Measurements from ENCODE around the gene DCDC1.

The DCDC1 gene

DNA sequence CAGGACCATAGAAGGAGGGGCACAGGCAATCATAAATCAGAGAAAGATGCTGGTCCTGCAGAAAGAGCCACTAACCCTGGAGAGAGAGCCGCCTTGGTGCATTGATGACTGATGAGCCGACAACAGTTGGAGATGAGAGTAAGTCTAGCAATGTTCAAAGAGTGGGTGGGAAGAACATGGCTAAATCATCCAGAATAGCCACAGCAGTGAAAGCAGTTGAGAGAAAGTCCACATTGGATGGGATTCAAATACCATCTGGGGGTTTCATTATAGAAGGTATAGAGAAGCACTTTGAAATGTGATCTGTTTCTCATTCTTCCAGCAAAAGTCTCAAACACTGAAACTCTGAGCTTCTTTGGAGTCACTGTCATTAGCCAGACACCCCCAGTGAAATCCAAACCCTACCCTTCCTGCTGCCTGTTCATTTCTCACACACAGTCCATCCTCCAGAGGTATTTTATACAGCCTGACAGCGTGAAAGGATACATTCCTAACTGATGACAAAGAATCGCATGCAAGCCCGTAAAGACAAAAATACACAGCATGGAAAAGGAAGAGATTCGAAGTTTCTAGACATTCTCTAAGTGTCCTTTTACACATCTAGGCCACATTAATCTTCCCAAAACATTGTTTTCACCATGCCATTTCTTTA, 480.3 kb downstream of the DCDC1 start:
- no peak for DNase-seq

DNA sequence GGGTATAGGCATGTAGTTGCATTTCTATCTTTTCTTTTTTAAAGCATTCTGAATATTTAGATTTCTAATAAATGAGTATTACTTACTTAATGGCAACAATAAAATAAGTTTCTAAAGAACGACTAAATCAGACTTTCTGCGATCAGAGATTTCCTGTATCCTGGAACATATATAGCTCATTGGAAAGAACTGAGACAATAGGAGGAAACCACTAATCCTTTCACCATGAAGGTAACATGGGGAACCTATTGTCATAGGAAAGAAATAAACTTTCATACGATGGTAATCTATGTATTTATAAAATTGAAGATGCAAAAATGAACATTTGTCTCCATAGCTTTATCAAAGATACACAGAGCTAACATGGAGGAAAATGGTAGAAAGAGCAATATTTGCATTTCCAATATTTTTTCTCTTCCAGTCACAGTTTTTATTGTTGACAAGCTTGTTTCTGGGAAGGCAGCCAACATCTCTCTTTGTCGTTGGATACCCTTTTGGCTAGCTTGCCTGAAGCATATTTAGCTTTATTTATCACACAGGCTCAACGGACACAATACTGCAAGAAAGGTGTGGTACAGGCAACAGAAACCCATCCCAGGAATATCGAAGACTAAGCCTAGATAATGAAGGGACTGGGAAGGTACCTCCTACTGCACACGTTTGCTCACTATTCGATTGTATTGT, 490.1 kb downstream of the DCDC1 start:
- no peak for DNase-seq

DNA sequence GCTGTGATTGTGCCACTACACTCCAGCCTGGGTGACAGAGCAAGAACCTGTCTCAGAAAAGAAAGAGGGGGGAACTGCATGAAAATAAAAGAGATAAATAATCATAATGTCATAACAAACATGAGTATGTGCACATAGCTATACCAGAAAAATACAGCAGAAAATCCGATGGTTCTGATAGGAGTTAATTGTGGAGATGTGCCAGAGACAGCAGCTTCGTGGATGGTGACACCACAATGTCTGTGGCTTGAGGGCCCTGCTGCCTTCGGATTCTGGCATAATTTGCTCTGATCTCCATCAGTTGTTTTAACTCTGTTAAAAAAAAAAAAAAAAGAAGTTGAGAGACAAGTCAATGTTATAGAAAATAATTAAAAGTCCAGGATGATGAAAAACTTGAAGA, 491.1 kb downstream of the DCDC1 start:
- DNase-seq = no peak

DNA sequence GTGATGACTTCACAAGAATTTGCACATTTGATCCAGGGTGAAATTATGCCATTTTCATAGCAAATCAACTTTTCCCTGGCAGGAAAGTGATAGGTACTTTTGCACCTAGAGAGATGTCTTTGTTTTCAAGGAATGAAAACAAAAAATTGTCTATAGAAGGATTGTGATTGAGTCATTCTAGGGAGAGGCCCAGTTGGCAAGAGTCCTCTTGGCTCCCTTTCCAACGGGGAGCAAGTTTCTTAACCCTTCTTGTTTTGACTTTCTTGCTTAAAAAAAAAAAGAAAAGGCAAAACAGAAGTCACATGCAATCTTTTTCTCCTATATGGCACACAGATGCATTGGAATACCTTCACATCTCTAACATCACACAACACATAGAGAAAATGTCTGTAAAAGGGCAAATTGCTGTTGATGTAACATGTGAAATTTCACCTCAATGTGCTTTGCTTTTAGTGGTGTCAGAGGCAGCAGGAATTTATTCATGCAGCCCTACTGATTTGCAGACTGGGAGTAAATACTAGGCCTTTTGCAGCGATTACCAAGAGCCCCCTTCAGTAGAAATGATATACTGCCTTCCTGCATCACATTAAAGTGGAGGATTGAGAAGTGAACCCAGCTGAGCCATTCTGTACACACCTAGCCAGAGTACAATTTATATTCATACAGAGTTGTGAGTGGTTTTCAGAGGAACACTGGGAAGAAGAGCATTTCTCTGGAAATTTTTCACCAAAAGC, 492.7 kb downstream of the DCDC1 start:
- DNase-seq = no peak

DNA sequence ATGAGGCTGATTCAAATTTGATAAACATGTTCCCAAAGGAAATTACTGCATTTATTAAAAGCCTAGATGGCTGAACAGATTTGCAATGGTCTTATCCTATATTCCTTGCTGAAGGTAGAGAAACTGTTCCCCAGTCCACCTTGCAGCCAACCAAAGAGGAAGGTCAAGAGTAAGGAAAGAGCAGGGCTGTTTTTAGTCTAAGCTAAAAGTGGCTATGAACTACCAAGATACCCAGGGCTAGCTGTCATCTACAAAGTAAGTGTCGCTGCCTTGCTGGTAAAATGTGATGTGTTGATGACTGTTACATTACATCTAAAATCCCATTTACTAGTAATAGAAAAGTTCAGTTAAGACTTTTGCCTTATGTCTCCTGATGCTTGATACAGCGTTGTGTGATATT, 493.3 kb downstream of the DCDC1 start:
- no peak for DNase-seq

DNA sequence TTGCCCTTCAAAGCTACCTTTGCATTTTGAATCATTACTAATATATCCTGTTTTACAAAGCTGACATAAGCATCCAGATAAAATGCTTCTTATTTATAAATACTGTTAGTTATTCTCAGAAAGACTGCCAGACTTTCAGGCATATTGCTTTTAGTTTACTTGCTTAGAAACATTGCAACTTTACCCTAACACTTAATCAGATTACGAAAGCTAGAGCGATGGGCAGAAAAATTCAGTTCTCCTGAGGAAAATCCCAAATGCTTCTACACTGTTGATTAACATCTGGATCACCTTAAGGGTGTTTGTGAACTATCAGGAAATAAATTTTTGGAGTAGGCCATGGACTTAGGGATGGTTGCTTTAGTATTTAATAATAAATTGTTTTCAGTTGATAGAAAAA, 493.7 kb downstream of the DCDC1 start:
- no peak for DNase-seq

DNA sequence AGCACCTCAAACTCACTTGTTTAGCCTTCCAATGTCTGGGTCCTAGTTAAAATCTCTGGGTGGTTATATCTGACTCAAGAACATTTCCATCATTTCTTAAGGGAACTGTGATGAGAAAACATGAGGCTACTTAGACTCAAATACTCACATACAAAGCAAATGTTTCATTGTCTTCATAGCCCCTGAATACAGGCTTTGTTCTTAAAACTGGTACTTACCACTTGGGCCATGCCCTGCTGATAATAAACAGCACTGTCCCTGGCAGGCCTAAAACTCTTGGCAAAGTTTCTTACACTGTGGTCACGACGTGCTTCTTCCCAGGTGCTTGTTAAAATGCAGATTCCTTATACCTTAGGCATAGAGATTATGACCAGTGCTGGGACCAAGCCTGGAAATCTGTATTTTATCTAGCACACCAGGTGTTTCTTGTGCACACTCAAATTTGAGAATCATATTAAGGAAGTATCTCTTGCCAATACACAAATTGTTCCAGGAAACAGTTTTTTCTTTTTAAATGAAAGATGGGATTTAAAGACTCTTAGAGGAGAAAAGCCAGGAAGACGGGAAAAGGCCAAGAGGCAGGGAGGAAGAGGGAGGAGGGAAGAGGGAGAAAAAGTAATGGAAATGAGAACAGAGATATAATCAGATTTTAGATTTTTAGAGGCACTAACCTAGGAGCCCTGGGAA, 495.5 kb downstream of the DCDC1 start:
- DNase-seq = no peak

DNA sequence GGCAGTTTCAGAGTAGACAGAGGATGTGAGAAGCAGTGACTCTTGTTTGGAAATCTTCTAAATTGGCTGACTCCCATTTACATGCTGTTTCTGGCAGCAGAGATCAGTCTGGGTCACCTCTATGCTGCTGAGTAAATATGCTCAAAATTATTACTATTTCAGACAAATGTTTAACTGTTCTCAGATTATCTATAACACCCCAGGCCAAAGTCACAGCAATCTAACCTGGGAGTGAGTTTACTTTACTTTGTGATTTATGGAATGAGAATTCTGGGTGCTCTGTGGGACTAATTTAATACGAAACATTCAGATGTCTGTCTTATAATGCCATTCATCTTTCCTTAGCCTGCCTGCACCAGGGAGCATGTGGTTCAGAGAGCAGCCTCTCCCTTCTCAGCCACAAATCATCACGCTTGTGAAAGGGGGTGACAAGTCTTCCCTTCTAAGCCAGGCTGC, 500.9 kb downstream of the DCDC1 start:
- no peak for DNase-seq

DNA sequence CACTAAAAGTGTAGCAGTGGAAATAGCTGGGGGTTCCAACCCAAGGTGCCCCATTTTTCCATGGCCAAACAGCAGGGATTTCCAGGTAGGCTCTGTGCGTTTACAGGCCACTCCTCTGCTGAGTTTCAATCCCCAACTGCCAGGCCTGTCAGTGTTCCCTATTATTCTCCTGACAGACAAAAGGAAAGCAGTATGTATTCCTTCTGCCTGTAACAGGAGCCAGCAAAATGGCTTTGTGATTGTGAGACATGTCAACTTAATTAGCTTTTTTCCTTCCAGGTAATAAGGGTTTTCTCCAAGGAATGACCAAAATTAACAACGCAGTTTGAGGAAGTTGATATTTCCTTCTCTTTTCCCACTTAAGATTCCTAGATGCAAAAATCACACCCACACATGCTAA, 506.3 kb downstream of the DCDC1 start:
- no peak for DNase-seq

DNA sequence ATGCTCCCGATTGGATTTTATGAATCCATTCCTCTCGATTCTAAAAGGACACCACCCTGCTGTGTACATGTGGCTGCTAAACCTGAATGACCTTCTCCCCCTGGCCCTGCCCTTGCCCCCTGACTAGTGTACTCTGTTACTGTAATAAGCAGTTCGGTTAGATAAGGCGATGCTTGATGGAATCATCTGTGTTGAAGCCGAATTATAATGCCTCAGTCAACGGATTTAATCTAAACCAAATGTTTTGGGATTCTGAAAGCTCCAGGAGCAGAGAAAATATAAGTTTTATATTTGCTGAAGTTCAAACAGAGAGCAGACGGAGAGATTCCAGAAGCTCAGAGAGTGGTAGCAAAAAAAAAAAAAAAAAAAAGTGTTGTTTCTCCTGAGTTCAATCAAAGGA, 508.0 kb downstream of the DCDC1 start:
- DNase-seq = no peak

DNA sequence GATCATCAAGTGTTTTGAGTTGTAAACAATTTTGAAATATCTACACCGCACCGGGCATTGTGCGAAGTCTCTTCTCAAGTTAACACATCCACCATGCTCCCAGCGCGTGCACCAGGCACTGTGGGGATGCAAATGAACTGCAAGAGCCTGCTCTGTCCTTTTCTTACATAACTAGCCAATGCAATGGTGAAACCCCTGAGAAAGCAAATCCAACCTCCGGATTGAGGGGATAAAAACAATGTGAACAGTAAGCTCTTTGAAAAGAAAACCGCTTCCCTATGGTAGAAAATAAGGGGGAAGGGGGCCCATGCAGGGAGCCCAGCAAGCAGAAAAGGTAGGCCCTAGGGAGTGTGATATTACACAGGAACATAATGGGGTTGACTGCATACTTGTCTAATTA, 508.5 kb downstream of the DCDC1 start:
- DNase-seq = no peak

DNA sequence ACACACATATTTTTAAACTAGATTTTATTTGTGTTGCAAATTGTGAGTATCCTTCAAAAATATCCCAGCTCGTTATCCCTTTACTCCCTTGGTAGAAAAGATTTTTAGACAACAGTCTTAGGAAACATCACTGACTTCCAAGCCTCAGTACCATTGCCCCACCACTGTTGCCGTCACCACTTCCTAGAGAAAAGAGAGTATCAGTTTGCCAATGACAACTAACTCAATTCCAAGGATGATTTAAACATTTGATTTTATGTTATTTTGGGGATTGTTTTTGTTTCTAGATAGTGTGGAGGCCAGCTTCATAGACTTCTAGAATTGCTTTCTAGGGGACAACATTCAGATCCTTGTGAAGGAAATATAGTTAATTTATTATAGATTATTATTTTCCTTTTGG, 509.4 kb downstream of the DCDC1 start:
- DNase-seq = no peak

DNA sequence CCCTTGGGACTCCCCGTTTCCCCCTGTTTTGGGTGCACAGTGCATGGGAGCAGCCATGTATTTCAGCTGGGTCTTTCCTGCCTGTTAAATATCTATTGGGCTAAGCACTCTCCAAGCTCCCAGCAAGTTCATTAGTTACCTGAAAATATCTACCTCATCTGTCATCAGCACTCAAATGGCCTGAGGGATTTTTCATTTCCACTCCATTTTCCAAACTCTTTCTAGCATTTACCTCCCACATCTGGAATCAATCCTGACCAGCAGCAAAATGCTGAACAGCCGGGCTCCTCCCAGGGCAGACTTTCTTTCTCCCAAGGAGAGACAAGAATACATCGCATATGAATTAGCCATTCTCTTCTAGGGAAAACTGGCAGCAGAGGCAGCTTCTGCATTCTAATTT, 509.9 kb downstream of the DCDC1 start:
- no peak for DNase-seq

DNA sequence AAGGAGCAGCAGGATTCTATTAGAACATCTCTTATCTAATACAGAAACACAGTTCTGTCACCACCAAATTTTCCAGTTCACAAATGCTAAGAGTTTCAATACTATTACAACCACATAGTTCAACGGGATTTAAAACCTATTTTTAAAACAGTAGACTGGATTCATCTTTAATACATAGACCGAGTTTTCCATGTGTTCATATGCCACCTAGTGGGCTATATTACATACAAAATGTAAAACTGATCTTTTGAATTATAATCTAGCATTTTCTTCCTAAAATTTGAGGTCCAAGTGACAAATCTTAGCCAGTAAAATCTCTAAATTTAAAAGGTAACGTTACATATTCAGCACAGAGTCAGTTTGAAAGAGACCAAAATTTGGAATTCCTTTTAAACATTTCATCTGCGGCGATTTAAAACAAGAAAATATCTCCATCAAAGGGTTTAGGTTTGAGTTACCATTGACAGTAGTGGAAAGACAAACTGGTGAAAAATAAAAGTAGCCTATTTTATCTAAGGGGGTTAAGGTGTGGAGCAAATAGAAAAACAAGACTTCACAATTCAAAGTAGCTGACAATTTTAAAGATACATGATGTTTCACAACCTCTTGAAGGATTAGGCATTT, 514.0 kb downstream of the DCDC1 start:
- no peak for DNase-seq

DNA sequence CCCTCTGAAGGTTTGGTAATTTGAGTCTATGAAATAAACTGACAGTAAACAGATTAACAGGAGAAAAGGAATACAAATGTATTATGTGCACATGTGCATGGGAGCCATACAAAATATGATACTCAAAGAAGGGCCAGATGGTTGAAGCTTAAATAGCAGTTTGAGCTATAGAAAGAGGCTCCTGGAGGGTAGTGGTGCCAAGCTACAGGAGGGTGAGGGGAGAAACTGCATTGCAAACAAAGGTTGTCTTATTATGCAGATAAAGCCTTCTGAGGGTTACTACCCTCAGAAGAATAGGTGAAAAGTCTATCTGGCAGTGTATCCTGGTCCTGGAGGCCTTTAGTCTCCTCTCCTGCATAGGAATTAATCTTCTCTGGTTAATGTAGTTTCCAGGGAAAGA, 516.1 kb downstream of the DCDC1 start:
- no peak for DNase-seq

DNA sequence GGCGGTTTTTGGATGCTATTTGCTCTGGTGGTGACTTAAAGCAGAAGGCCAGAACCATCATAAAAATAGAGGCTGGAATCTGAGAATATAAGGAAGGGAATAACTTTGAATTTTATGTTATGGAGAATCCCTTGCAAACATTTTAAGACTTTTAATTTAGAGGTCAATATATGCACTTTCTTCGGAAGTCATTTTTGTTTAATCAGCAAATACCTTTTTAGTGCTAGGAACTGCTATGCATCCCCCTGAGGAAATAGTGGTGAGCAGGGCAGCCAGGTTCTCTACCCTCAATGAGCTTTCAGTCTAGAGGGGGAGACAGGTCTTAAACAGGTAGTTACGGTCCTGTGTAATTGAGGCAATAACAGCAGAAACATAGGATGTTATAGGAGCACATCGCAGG, 516.9 kb downstream of the DCDC1 start:
- DNase-seq = no peak

DNA sequence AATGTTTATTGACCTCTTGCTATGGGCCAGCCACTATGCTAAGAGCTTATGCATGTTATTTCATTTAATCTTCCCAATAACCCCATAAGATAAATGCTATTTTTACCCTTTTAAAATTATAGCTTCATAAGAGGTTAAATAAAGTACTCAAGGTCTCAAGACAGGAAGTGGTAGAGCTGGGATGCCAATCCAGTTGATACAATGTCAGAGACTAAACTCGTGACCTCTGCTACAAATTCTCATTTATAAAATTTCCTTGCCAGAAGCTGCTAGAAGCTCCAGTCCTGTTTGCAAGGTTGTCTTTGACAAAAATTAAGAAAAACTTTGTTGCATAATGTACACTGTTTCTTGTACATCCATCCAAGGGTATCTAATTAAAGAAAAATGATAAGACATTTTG, 517.4 kb downstream of the DCDC1 start:
- no peak for DNase-seq

DNA sequence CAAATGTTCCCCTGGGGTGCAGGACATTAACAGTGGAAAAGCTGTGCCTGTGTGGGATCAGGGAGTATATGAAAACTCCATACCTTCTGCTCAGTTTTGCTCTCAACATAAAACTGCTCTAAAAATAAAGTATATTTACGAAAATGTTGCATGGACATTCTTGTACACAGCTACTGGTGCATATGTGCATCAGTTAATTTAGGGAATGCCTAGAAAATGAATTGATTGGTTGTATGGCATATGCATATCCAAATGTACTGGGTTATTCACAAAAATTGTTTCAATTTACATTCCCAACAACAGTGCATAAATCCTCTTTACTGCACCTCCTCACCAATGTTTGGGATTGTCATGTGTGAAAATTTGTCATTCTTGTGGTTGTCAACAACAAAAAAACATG, 532.3 kb downstream of the DCDC1 start:
- DNase-seq = no peak

DNA sequence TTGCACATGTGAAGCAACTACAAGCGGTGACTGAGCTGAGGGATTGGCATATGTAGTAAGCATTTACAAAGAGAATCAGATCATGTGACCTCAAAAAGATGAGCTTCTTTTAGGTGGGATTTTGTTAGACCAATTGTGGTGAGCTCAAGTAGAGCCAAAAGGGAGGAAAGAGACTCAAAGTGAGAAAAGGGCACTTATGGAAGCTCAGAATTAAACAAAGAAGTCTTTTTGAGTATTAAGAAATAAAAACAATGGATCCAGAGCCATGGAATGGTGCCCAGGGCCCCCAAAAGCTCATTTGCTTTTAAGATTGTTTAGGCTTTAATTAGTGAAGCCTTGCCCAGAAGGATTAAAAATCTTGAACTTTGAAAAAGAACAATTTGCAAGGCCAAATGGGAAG, 536.7 kb downstream of the DCDC1 start:
- no peak for DNase-seq

DNA sequence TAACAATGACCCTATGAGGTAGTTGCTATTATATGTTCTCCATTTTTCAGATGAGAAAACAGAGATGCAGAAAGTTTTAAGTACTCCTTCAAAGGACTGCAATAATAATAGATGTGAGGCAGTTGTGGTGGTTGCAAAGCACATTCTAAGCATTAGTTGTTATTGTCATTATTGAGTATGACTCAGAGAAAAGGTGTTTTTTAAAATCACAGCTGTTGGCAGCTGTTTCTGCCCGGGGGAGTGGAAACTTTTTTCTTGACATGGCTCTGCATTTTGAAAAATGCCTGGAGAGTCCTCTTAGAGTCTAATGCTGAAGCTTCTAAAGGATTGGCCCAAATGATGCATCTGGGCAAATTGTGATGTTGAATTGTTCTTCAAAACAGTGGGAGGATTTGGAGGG, 538.9 kb downstream of the DCDC1 start:
- DNase-seq = no peak

DNA sequence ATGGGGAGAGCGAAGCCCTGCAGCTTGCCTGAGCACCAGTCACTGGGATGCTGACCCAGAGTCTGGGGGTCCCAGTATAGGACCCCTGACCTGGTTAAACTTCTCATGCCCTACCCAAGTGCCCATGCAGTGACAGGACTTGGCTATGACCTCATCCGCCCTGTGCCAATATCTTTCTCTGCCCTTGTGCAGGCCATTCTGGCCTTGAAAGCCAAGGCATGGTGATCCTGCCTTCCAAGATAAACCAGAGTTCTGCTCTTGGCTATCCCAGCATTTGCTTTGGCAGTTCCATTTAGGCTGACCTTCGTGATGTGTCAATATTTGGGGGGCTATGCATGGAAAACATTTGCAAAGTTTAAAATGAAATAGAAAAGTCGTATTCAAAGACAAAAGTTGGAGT, 542.6 kb downstream of the DCDC1 start:
- no peak for DNase-seq

DNA sequence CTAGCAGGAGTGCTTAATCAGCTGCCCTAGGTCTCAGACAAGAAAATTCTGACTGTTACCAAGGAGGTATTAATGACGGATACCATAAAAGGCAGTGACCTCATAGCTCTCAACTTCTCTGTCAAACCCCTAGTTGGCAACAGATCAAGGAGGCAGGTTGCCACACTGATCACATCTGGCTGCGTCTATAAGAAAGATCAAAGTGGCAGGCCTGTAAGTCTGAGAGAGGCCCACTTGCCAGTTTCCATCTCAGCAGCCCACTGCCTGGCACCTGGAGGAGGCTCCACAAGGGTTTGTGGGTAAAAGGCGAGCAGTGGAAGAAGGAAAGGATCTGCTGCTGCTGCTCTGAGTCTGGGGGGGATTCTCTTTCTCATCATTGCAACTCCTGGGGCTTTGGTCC, 543.8 kb downstream of the DCDC1 start:
- DNase-seq = no peak

DNA sequence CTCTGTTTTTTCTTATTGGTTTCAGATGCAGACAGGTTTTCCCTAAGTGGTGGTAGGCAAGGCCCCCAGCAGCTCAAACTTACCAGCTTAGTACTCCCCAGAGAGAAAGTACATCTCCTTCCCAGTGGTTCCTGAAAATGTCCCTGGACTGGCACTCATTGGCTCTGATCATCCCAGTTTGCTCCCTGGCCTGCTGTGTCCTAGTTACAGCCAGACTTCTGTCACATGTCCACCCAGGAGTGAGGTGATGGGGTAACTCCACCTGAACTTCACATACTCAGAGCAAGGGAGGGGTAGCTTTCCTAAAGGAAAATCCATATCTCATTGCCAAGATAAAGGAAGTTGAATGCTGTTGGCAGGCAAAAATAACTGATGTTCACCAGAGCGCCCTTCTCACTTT, 546.4 kb downstream of the DCDC1 start:
- no peak for DNase-seq

Measured in CD4-positive, alpha-beta T cell treated with Interleukin-6 for 4 hours (primary cell).